HG03097 (cell line): ENCODE data around the gene MMP11.
A peak's percentile ranks its signal among the peaks of the same experiment; 100 is the strongest.

Experiments used
- ATAC-seq: cut with Tn5 transposase; IDR thresholded peaks from one replicate; pipeline ENCODE4 v1.9.1; 2021; ENCODE audit not compliant: unreplicated experiment, low FRiP score

The MMP11 gene

DNA sequence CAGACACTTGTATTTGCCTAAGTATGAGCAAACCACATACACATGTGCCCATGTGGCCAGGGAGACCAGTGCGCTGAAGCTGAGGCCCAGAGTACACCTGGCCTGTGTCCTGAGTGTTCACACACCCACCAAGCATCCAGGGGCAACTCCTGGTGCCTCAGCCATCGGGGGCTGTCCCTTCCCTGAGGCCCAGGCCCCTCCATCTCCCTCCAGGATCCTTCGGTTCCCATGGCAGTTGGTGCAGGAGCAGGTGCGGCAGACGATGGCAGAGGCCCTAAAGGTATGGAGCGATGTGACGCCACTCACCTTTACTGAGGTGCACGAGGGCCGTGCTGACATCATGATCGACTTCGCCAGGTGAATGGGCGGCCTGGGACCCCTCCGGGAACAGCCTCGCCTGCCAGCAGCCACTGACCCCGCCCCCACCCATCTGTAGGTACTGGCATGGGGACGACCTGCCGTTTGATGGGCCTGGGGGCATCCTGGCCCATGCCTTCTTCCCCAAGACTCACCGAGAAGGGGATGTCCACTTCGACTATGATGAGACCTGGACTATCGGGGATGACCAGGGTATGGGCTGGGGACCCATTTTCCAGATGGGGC lies 7.6 kb downstream of the MMP11 start:
- ATAC-seq, result no peak

DNA sequence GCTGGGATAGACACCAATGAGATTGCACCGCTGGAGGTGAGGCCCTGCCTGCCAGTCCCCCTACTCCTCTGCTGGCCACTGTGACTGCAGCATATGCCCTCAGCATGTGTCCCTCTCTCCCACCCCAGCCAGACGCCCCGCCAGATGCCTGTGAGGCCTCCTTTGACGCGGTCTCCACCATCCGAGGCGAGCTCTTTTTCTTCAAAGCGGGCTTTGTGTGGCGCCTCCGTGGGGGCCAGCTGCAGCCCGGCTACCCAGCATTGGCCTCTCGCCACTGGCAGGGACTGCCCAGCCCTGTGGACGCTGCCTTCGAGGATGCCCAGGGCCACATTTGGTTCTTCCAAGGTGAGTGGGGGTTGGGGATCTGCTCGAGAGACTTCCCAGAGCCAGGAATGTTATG lies 8.4 kb downstream of the MMP11 start:
- ATAC-seq, result no peak

DNA sequence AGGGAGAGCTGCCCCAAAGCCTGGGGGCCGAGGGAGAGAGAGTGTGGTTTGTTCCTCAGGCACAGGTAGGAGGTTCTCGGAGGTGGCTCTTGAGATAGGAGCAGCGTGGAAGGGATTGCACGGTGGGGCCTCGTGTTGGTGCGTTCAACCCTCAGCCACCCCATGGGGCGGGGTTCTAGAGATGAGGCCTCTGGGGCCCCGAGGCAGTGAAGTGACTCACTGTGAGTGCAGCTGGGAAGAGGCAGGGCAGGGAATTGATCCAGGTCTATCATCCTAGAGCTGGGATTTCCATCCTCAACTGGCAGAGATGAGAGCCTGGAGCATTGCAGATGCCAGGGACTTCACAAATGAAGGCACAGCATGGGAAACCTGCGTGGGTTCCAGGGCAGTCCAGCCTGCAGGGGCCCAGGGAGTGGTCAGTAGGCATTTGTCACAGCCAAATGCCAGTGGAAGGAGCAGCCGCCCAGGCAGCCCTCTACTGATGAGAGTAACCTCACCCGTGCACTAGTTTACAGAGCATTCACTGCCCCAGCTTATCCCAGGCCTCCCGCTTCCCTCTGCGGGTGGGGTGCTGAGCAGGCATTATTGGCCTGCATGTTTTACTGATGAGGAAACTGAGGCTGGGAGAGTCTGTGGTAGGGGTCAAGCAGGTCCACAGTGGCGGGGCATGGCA lies 9.0 kb downstream of the MMP11 start:
- ATAC-seq, result no peak

DNA sequence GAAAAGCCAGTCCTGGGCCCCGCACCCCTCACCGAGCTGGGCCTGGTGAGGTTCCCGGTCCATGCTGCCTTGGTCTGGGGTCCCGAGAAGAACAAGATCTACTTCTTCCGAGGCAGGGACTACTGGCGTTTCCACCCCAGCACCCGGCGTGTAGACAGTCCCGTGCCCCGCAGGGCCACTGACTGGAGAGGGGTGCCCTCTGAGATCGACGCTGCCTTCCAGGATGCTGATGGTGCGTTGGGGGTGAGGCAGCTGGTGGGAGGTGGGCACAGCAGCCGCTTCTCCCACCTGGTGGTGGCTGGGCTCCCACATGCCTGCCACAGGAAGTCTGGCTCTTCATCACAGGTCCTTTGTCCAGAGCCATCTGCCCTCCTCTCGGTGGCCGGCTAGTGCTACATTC lies 9.6 kb downstream of the MMP11 start:
- no peak for ATAC-seq

DNA sequence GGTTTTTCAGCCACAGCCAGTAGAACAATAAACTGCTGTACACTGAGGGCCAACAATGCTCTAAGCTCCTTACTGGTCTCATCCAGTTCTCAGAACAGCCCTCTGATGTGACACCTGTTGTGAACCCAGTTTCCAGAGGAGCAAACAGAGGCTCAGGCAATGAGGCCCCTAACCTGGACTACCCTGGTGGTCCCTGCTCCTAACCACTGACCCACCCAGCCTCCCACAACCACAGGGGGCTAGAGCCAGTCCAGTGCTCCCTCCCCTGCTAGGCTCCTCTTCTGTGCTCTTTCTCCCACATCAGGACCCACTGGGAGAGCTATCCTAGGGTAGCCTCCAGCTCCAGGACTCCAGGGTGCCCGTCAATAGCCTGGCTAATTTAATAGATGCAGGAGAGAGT lies 10.1 kb downstream of the MMP11 start:
- ATAC-seq, result no peak

DNA sequence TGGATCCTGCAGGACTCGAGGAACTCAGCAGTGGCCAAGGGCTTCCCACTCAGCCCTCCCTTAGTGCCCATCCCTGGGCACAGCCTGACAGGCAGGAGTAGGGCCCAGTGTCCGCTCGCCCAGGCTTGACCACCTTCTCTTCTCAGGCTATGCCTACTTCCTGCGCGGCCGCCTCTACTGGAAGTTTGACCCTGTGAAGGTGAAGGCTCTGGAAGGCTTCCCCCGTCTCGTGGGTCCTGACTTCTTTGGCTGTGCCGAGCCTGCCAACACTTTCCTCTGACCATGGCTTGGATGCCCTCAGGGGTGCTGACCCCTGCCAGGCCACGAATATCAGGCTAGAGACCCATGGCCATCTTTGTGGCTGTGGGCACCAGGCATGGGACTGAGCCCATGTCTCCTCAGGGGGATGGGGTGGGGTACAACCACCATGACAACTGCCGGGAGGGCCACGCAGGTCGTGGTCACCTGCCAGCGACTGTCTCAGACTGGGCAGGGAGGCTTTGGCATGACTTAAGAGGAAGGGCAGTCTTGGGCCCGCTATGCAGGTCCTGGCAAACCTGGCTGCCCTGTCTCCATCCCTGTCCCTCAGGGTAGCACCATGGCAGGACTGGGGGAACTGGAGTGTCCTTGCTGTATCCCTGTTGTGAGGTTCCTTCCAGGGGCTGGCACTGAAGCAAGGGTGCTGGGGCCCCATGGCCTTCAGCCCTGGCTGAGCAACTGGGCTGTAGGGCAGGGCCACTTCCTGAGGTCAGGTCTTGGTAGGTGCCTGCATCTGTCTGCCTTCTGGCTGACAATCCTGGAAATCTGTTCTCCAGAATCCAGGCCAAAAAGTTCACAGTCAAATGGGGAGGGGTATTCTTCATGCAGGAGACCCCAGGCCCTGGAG lies 10.9 kb downstream of the MMP11 start:
- ATAC-seq, result no peak

DNA sequence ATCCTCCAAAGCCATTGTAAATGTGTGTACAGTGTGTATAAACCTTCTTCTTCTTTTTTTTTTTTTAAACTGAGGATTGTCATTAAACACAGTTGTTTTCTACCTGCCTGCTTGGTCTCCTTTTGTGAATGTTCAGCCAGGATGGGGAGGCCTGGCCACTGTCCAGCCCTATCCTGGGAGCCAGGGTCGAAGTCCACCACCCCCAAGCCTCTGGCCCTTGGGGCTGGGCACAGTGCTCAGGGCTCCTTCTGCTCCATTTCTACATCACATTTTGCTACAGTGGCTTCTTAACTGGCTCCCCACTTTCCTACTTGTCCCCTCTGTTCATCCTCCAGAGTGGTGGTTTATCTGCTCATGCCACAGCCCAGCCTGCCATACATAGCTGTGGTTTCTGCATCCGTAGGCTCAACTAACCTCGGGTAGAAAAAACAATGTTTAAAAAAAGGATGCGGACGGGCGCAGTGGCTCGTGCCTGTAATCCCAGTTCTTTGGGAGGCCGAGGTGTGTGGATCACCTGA lies 11.6 kb downstream of the MMP11 start:
- no peak for ATAC-seq

DNA sequence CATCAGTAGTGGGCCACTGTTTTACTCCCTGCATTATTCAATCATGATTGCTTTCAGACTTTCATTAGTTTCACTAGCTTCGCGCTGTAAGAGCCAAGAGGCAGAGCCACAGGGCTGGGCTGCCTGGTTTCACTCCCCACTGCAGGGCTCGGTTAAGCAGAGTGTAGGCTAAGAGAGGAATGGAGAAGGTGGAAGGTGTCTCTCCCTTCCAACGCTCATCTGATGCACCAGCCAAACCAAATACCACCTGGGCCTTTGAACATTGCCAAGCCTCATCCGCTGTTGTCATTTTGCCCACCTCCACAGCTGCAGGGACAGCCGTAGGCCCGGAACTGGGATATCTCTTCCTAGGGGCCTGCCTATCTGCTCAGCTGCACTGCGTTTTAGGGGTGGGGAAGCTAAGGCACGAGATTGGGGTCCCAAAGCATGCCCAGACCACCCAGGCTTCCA lies 13.6 kb downstream of the MMP11 start:
- peak; percentile 5 for ATAC-seq

DNA sequence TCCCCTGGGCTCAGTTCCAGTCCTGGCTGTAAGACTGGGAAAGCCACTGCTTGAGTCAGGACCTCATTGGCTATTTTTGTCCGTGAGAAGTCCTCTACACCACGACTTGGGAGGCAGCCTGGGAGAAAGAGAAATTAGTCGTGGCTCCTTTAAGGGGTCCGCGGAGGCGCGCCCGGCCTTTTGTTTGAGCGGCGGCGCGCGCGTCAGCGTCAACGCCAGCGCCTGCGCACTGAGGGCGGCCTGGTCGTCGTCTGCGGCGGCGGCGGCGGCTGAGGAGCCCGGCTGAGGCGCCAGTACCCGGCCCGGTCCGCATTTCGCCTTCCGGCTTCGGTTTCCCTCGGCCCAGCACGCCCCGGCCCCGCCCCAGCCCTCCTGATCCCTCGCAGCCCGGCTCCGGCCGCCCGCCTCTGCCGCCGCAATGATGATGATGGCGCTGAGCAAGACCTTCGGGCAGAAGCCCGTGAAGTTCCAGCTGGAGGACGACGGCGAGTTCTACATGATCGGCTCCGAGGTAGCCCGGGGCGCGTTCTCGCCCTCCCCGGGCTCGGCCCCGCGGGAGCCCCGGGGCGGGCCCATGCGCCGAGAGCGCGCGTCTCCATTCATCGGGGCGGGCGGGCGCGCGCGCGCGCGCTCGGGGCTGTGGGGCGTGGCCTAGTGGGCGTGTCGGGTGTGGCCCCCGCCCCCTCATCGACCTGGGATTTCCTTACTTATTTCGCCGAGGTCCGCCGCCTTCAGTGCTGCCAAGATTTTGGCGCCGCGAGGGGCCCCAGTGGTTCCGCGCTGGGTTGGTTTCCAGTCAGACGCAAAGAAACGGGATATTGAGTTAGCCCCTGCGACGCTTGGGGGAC lies 14.3 kb downstream of the MMP11 start, which contains the start of gene SMARCB1:
Gene SMARCB1 (plus strand): TSS at position 215 of the 848 bp plus-strand sequence. CDS start 204 bp downstream, at position 419.
- ATAC-seq, result peak; percentile 56

DNA sequence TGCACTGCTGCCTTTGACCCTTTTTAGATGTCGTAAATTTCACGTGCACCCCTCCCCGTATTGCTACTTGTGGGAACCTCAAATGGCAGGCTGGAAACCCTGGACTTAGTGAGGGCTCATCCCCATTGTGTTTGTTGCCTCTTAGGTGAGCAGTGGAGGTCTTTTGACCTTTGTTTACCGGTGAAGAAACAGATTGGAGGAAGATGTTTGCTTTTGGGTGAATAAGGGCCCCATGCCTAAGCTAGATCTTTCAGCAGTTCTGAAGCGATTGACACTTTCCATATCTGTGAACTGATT lies 14.9 kb downstream of the MMP11 start:
- ATAC-seq, result peak; percentile 12

DNA sequence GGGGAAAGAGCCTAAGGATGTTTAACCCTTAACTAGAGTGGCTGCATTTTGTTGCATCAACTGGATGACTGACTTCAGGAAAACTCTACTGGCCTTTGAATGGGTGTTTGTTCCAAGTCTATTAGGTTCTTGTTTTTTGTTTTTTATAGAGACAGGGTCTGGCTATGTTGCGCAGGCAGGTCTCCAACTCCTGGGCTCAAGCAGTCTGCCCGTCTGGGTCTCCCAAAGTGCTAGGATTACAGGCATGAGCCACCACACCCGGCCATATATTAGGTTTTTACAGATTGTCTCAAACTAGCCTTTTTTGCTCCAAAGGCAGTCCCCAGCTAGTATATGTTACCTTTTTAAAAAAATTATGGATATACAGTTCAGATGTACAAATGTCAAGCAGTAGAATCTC lies 15.3 kb downstream of the MMP11 start:
- no peak for ATAC-seq

DNA sequence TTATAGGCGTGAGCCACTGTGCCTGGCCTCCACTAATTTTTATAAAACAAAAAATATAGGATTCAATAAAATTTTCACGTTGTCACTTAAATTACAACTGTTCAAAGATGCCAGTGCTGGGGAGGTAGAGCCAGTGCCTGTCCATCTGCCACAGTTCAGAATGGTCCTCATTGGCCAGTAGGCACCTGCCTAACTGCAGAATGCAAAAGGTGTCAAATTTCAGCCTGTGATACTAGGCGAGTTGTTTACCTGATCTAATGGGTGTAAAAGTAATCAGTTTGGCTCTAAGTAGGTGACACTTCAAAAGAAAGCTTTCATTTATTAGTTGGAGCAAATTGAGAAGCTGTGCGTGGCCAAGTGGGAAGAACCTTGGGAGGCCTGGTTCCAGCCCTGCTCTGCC lies 16.5 kb downstream of the MMP11 start:
- ATAC-seq, result no peak

DNA sequence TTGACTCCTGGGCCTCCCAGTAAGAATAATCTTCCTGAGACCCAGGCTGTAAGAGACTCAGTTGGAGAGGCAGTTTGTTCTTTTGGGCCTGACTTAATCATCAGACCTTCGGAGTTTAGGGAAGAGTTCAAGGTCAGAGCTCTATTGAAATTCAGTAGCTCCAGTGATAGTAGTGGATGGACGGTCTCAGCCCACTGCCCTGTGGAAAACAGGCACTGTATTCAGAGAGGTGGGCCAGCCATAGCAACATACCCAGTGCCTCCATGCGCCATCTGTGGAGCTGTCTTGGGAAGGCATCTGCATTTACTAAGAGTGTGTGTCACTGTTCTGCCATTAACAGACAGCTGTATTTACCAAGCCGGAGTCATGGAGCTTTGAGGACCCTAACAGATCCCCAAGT lies 17.0 kb downstream of the MMP11 start:
- ATAC-seq, result no peak

DNA sequence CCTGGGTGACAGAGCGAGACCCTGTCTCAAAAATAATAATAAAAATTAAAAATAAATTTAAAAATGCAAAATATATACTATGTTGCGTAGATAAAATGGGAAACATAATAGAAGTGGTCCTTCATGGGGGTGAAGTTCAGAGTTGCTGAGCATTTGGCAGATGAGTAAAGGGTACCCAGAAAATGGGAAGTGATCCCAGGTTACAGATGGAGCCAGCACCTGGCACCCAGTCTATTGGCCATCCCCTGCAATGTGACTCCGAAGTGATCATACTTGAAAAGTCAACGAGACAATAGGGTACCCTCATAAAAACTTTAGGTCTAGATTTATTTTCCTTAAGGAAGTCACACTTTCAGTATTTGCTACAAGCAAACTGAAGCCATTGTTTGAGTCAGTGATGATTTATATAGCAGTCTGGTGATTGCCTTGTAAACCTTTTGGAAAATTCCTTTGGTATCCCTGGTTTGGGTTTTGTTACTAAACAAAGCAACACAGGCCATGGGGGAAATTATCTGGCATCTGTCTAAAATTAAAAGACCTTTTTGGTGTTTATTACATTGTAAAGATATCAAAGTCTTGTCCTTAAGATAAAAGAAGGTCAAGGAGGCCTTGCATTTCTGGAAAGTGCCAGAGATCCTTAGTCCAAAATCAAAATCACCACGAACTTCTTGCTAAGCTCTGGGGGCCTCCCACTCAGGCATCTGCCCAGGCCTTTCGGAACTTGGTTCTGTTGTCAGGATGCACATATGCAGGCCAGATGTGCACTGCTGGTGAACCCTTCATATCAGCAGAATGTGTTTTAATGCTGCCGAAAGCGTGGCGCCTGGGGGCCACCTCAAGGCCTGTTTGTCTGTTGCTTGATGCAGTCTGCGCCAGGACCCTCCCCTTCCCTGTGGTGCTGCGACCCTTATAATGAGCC lies 18.4 kb downstream of the MMP11 start:
- no peak for ATAC-seq

DNA sequence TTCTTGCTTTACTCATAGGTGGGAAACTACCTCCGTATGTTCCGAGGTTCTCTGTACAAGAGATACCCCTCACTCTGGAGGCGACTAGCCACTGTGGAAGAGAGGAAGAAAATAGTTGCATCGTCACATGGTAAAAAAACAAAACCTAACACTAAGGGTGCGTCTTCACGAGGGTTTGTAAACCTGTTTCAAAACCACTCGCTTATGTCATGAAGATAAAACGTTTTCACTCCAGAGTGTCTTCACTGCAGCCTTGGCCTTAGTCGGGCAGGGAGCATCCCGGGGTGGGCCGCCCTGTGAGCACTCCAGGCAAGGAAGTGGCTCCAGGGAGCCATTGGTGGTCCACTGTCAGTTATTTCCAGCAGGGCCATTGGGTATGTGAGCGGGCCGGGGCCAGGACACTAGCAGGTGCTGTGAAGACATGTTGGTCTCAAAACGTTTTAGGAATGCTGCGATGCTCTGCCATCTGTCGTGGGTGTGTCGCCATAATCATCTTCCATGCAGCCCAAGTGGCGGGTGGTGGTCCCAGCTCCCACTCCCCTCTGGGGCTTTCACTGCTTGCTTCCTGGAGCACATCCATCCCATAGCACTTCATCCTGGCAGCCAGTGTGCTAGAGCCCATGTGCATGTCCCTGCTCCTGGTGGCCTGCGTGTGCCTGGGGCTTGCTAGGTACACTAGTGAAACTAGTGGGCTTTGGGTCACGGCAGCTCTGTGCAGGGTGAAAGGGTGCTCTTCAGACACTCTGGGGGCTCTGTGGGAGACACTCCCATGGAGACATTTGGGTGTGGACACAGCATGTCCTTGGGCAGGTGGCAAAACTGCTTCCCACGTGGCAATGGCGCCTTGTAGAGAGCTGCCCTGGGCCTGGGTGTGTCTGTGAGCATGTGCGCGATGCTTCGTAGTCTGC lies 19.3 kb downstream of the MMP11 start:
- ATAC-seq, result no peak

DNA sequence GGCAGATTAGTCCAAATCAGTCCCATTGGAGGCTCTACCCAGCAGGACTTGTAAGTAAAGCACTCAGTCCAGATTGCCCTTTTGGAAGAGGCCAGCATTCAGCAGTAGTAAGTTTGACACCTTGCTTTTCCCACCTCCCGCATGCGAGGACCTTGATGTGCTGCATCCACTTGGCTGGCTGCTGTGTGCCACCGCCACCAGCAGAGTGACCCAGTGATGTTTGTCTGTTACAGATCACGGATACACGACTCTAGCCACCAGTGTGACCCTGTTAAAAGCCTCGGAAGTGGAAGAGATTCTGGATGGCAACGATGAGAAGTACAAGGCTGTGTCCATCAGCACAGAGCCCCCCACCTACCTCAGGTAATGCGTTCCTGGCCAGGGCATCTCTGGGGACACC lies 20.7 kb downstream of the MMP11 start:
- no peak for ATAC-seq

DNA sequence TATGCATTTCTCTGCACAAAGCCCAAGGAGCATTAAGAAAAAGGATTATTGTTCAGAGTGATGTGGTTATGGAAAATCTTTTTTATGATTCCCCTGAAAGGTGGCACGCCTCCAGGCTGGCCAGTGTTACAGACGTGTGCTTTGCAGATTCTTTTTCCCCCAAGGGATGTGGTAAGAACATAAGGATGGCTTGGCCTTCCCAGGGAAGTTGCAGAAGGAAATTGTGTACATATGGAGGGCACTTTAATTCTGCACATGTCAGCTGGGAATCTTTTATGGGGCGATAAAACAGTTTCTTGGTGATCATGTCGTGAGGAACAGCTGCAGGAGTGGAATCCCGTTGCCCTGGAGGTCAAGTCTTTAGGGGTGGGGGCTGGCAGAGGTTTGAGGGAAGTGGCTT lies 23.8 kb downstream of the MMP11 start:
- no peak for ATAC-seq
